Adrenal gland (tissue), 5 donors: ENCODE measurements around the gene PYGB.

Experiments
- CTCF ChIP-seq, 6 experiments: fragments of 450-650 bp in 4 of 6; fragments of 200-600 bp in 2 of 6; sonication (generic) in 1 of 6; IDR thresholded peaks; 1 replicate in 5 of 6; 2 replicates in 1 of 6; pipeline versions ENCODE4 v1.5.1 to v1.8.0; 2016 to 2021; ENCODE audit warnings: antibody characterized with exemption in 6 of 6, mild to moderate bottlenecking in 2 of 6, moderate library complexity in 1 of 6
- POLR2A ChIP-seq, 2 donors: fragments of 450-650 bp; IDR thresholded peaks; one replicate each; pipeline ENCODE4 v1.6.1; 2017; ENCODE audit warnings: antibody characterized with exemption in 2 of 2, mild to moderate bottlenecking in 2 of 2, moderate library complexity in 1 of 2
- donor health status: DM: no; HTN: no; CAD: no.

- TF ChIP-seq CTCF (IDR thresholded peaks at IDR 0.05) (no peak), POLR2A (IDR thresholded peaks at IDR 0.05) (no peak)
Measured at GRCh38 chr20:25258828-25259227, 10.9 kb downstream of the PYGB start.
